CD4-positive, CD25-positive, alpha-beta regulatory T cell (primary cell): ENCODE data around the gene CYRIA. TPM values are rescaled to one million over a fixed set of nuclear protein-coding genes. Genes with fewer than 3 reads are reported as not detected.

ENCODE experiments used
- ATAC-seq, 2 donors: fragments of 150-1000 bp; cut with Tn5 transposase; one replicate each; pipeline ENCODE4 v1.10.0; 2021; ENCODE audit warnings: low read depth in 2 of 2, moderate number of reproducible peaks in 2 of 2, moderate library complexity in 1 of 2
- DNase-seq, 3 donors: peaks; one replicate each; pipeline versions ENCODE4 v3.0.0 to v3.0.0-alpha.2; 2012 to 2022; ENCODE audit warnings: mixed read lengths in 1 of 3
- H3K27ac ChIP-seq: one replicate; pipeline ENCODE4 v1.7.0; 2013; ENCODE audit warnings: mild to moderate bottlenecking, low read length; ENCODE audit not compliant: insufficient read depth, poor library complexity, severe bottlenecking
- H3K27me3 ChIP-seq: one replicate; pipeline ENCODE4 v1.7.0; 2013; ENCODE audit warnings: low read length; ENCODE audit not compliant: control insufficient read depth, insufficient read depth
- H3K36me3 ChIP-seq: one replicate; pipeline ENCODE4 v1.7.0; 2013; ENCODE audit warnings: mild to moderate bottlenecking, low read length, moderate library complexity; ENCODE audit not compliant: control insufficient read depth, insufficient read depth
- H3K4me1 ChIP-seq: 2 replicates; pipeline ENCODE4 v1.7.0; 2013; ENCODE audit warnings: mild to moderate bottlenecking, low read length; ENCODE audit not compliant: insufficient read depth, control insufficient read depth, poor library complexity, severe bottlenecking
- H3K4me3 ChIP-seq: one replicate; pipeline ENCODE4 v1.7.0; 2013; ENCODE audit warnings: low read depth, mild to moderate bottlenecking, low read length, moderate library complexity
- H3K9me3 ChIP-seq, 2 experiments: 1 replicate in 1 of 2; 2 replicates in 1 of 2; pipeline ENCODE4 v1.7.0; 2013; ENCODE audit warnings: low read length in 2 of 2, mild to moderate bottlenecking in 1 of 2, moderate library complexity in 1 of 2; ENCODE audit not compliant: control insufficient read depth in 2 of 2
- H3K27ac Mint-ChIP-seq, 3 donors: one replicate each; pipeline ENCODE4 v1.8.0; 2020 to 2022; ENCODE audit warnings: mild to moderate bottlenecking in 3 of 3, mixed read lengths in 3 of 3, moderate library complexity in 2 of 3
- H3K27me3 Mint-ChIP-seq: one replicate; pipeline ENCODE4 v1.8.0; 2022; ENCODE audit warnings: mild to moderate bottlenecking, mixed read lengths
- H3K36me3 Mint-ChIP-seq: one replicate; pipeline ENCODE4 v1.8.0; 2020; ENCODE audit warnings: mixed read lengths
- H3K4me1 Mint-ChIP-seq, 4 donors: one replicate each; pipeline ENCODE4 v1.8.0; 2020 to 2022; ENCODE audit warnings: mixed read lengths in 4 of 4, mild to moderate bottlenecking in 1 of 4
- H3K4me3 Mint-ChIP-seq, 4 donors: one replicate each; pipeline ENCODE4 v1.8.0; 2020 to 2022; ENCODE audit warnings: mild to moderate bottlenecking in 4 of 4, mixed read lengths in 4 of 4, moderate library complexity in 3 of 4
- H3K9me3 Mint-ChIP-seq, 7 donors: one replicate each; pipeline ENCODE4 v1.8.0; 2020 to 2022; ENCODE audit warnings: mixed read lengths in 7 of 7, mild to moderate bottlenecking in 3 of 7, moderate library complexity in 2 of 7
- polyA plus RNA-seq, 4 donors: library from polyadenylated mRNA; unstranded; fragments of 300-500 nt; fragmentation: Illumina TruSeq; gene quantifications; one replicate each; pipeline ENCODE4 v1.2.3, GENCODE V29; 2021
- total RNA-seq: library from RNA; stranded (reverse); gene quantifications from one replicate; pipeline ENCODE4 v1.2.3, GENCODE V29; 2022

CYRIA gene
- total RNA-seq, result not detected
- polyA plus RNA-seq, result under 1 TPM in 1 of 4 donors, not detected in 3; 0.25 TPM

- no peak within 1 kb of the TSS for H3K27ac ChIP-seq
Observed at GRCh38 chr2:16665748-16666448, at the start of gene CYRIA. Gene CYRIA (minus strand): TSS chr2:16665834. CDS start chr2:16588119, 77,715 bp downstream.

GRCh38 chr2:16713011-16713423 lies 47.4 kb upstream of the CYRIA start:
- Histone ChIP-seq H3K27ac (no peak overlapping the region), H3K4me3 (no peak overlapping the region), H3K4me1 (no peaks in the 10 kb centered on the region), H3K9me3 (no peaks in the 10 kb centered on the region), H3K27me3 (no peaks in the 10 kb centered on the region), H3K36me3 (no peaks in the 10 kb centered on the region)
- peaks cover 0 to 7% (median 0%) of the 10 kb centered on the region in 7 donors for H3K9me3 Mint-ChIP-seq
- H3K36me3 Mint-ChIP-seq, result no peaks in the 10 kb centered on the region
- DNase-seq, result no peak
- no peaks in the 10 kb centered on the region for H3K27me3 Mint-ChIP-seq
- ATAC-seq, result no peak
- H3K27ac Mint-ChIP-seq, result no peak overlapping the region
- no peaks in the 10 kb centered on the region for H3K4me1 Mint-ChIP-seq
- no peak overlapping the region for H3K4me3 Mint-ChIP-seq

More at GRCh38 chr2:16665748-16666448, at the start of gene CYRIA:
- Histone ChIP-seq H3K4me1 (peaks cover 11% of the 10 kb centered on the region), H3K27me3 (peaks cover 12% of the 10 kb centered on the region), H3K4me3 (no peak within 1 kb of the TSS), H3K9me3 (no peaks in the 10 kb centered on the region), H3K36me3 (no peaks in the 10 kb centered on the region)
- Mint-ChIP-seq H3K4me3 (peak within 1 kb of the TSS in 3 of 4 donors; percentile 58 to 85 (median 75)), H3K9me3 (peaks cover 0 to 6% (median 0%) of the 10 kb centered on the region in 7 donors), H3K27me3 (peaks cover 28% of the 10 kb centered on the region), H3K27ac (no peak within 1 kb of the TSS), H3K4me1 (peaks cover 0 to 20% (median 7%) of the 10 kb centered on the region in 4 donors), H3K36me3 (no peaks in the 10 kb centered on the region)
- peak in 2 of 3 donors; percentile 2 to 34 for DNase-seq
- ATAC-seq, result peak; percentile 39 to 63

- no peak for DNase-seq
Observed at GRCh38 chr2:16709769-16710168, 44.1 kb upstream of the CYRIA start.

GRCh38 chr2:16708173-16708572 lies 42.5 kb upstream of the CYRIA start:
- H3K4me1 ChIP-seq, result no peaks in the 10 kb centered on the region
- H3K9me3 ChIP-seq, result no peaks in the 10 kb centered on the region
- no peak overlapping the region for H3K4me3 ChIP-seq
- no peaks in the 10 kb centered on the region for H3K36me3 ChIP-seq
- no peak for DNase-seq
- Mint-ChIP-seq H3K4me1 (no peaks in the 10 kb centered on the region), H3K36me3 (no peaks in the 10 kb centered on the region), H3K27ac (no peak overlapping the region), H3K9me3 (peaks cover 0 to 8% (median 2%) of the 10 kb centered on the region in 7 donors), H3K27me3 (no peaks in the 10 kb centered on the region), H3K4me3 (no peak overlapping the region)
- ATAC-seq, result no peak
- no peaks in the 10 kb centered on the region for H3K27me3 ChIP-seq
- no peak overlapping the region for H3K27ac ChIP-seq

More at GRCh38 chr2:16709769-16710168, 44.1 kb upstream of the CYRIA start:
- Histone ChIP-seq H3K4me1 (no peaks in the 10 kb centered on the region), H3K4me3 (no peak overlapping the region), H3K27me3 (no peaks in the 10 kb centered on the region), H3K36me3 (no peaks in the 10 kb centered on the region), H3K9me3 (no peaks in the 10 kb centered on the region), H3K27ac (no peak overlapping the region)
- ATAC-seq, result no peak
- no peaks in the 10 kb centered on the region for H3K27me3 Mint-ChIP-seq
- H3K4me3 Mint-ChIP-seq, result no peak overlapping the region
- H3K9me3 Mint-ChIP-seq, result peaks cover 0 to 11% (median 2%) of the 10 kb centered on the region in 7 donors
- H3K4me1 Mint-ChIP-seq, result no peaks in the 10 kb centered on the region
- H3K27ac Mint-ChIP-seq, result no peak overlapping the region
- no peaks in the 10 kb centered on the region for H3K36me3 Mint-ChIP-seq

GRCh38 chr2:16707014-16707623 lies 41.5 kb upstream of the CYRIA start:
- no peak overlapping the region for H3K27ac Mint-ChIP-seq
- no peak overlapping the region for H3K27ac ChIP-seq

GRCh38 chr2:16700551-16701259 lies 35.1 kb upstream of the CYRIA start:
- no peaks in the 10 kb centered on the region for H3K36me3 Mint-ChIP-seq
- no peaks in the 10 kb centered on the region for H3K4me1 Mint-ChIP-seq
- H3K4me3 Mint-ChIP-seq, result no peak overlapping the region
- Histone ChIP-seq H3K27ac (no peak overlapping the region), H3K4me3 (no peak overlapping the region), H3K9me3 (no peaks in the 10 kb centered on the region), H3K36me3 (no peaks in the 10 kb centered on the region), H3K4me1 (no peaks in the 10 kb centered on the region), H3K27me3 (no peaks in the 10 kb centered on the region)
- no peaks in the 10 kb centered on the region for H3K27me3 Mint-ChIP-seq
- no peak overlapping the region for H3K27ac Mint-ChIP-seq
- peaks cover 0 to 12% (median 3%) of the 10 kb centered on the region in 7 donors for H3K9me3 Mint-ChIP-seq
- DNase-seq (no peak), ATAC-seq (no peak)

More at GRCh38 chr2:16707014-16707623, 41.5 kb upstream of the CYRIA start:
- Histone ChIP-seq H3K4me1 (no peaks in the 10 kb centered on the region), H3K36me3 (no peaks in the 10 kb centered on the region), H3K9me3 (no peaks in the 10 kb centered on the region), H3K4me3 (no peak overlapping the region), H3K27me3 (no peaks in the 10 kb centered on the region)
- H3K4me1 Mint-ChIP-seq, result no peaks in the 10 kb centered on the region
- no peak overlapping the region for H3K4me3 Mint-ChIP-seq
- DNase-seq (no peak), ATAC-seq (no peak)
- H3K27me3 Mint-ChIP-seq, result no peaks in the 10 kb centered on the region
- H3K9me3 Mint-ChIP-seq, result peaks cover 0 to 8% (median 2%) of the 10 kb centered on the region in 7 donors
- H3K36me3 Mint-ChIP-seq, result no peaks in the 10 kb centered on the region

- H3K4me3 Mint-ChIP-seq, result no peak overlapping the region
- H3K27ac ChIP-seq, result no peak overlapping the region
- H3K9me3 ChIP-seq, result no peaks in the 10 kb centered on the region
- no peaks in the 10 kb centered on the region for H3K27me3 Mint-ChIP-seq
- H3K4me1 ChIP-seq, result no peaks in the 10 kb centered on the region
- H3K27me3 ChIP-seq, result peaks cover 2% of the 10 kb centered on the region
- DNase-seq, result no peak
- H3K9me3 Mint-ChIP-seq, result peaks cover 0 to 13% (median 3%) of the 10 kb centered on the region in 7 donors
- no peak overlapping the region for H3K27ac Mint-ChIP-seq
- H3K36me3 Mint-ChIP-seq, result no peaks in the 10 kb centered on the region
- no peaks in the 10 kb centered on the region for H3K4me1 Mint-ChIP-seq
- no peak overlapping the region for H3K4me3 ChIP-seq
- H3K36me3 ChIP-seq, result no peaks in the 10 kb centered on the region
- ATAC-seq, result no peak
Observed at GRCh38 chr2:16693854-16694253, 28.2 kb upstream of the CYRIA start.
